ENCODE results near the gene MOSPD2.

DNA sequence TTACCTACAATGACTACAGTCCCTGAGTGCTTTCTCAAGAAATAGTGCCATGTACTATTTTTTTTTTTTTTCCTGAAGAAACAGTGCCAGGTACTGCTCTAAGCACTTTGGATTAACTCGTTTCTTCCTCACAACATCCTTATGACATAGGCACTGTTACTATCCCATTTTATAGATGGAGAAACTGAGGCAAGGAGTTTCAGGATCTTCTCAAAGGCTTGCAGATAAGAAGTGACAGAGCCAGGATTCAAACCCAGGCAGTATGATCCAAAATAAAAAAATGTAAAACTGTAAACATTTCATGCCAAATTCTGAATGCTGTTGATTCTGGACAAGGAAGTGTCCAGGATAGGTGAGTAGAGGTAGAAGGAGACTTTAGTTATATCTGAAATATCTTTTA is 1.5 kb upstream of the MOSPD2 start:
- TF ChIP-seq, protein P1, sequence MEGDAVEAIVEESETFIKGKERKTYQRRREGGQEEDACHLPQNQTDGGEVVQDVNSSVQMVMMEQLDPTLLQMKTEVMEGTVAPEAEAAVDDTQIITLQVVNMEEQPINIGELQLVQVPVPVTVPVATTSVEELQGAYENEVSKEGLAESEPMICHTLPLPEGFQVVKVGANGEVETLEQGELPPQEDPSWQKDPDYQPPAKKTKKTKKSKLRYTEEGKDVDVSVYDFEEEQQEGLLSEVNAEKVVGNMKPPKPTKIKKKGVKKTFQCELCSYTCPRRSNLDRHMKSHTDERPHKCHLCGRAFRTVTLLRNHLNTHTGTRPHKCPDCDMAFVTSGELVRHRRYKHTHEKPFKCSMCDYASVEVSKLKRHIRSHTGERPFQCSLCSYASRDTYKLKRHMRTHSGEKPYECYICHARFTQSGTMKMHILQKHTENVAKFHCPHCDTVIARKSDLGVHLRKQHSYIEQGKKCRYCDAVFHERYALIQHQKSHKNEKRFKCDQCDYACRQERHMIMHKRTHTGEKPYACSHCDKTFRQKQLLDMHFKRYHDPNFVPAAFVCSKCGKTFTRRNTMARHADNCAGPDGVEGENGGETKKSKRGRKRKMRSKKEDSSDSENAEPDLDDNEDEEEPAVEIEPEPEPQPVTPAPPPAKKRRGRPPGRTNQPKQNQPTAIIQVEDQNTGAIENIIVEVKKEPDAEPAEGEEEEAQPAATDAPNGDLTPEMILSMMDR (IDR thresholded peaks at IDR 0.05; ENCODE audit: insufficient read depth, low read depth, low read length): no peak
- no peak for TF ChIP-seq EZH2 (IDR thresholded peaks at IDR 0.05; ENCODE audit: insufficient read depth, low read length)

Measured in astrocyte (in vitro differentiated cells and primary cell).